OCI-LY3 (cell line): Measurements from ENCODE around the gene CD58.

ENCODE experiments used
- EZH2phosphoT487 ChIP-seq: fragments of 200-600 bp; shearing (Covaris generic); IDR thresholded peaks from 2 replicates; pipeline ENCODE4 v1.6.1; 2018; ENCODE audit warnings: antibody characterized with exemption, mixed run types, low read depth
- TF ChIP-seq, protein P1 (sequence below): fragments of 200-600, 300-600 bp; sonication (generic); IDR thresholded peaks from 2 replicates; pipeline ENCODE4 v1.5.1; 2014; ENCODE audit warnings: antibody characterized with exemption, low read length, low read depth

DNA sequence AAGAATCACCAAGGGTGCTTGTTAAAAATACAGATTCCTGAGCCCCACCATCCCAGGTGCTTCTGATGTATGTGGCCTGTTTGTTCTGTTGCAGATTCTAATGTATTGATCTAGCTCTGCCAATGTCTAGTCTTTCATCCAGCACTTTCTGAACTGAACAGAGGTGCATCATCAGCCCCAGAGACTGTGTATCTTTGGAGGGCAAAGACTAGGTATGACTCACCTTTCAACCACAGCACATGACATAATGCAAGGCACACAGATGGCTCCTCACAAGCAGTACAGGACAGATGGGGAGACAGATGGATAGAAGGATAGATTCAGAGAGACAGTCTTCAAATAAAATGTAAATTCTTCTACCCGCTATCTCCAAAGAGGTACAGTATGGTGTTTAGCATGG is 32.3 kb downstream of the CD58 start:
- TF ChIP-seq, protein P1, sequence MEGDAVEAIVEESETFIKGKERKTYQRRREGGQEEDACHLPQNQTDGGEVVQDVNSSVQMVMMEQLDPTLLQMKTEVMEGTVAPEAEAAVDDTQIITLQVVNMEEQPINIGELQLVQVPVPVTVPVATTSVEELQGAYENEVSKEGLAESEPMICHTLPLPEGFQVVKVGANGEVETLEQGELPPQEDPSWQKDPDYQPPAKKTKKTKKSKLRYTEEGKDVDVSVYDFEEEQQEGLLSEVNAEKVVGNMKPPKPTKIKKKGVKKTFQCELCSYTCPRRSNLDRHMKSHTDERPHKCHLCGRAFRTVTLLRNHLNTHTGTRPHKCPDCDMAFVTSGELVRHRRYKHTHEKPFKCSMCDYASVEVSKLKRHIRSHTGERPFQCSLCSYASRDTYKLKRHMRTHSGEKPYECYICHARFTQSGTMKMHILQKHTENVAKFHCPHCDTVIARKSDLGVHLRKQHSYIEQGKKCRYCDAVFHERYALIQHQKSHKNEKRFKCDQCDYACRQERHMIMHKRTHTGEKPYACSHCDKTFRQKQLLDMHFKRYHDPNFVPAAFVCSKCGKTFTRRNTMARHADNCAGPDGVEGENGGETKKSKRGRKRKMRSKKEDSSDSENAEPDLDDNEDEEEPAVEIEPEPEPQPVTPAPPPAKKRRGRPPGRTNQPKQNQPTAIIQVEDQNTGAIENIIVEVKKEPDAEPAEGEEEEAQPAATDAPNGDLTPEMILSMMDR = no peak
- no peak for TF ChIP-seq EZH2phosphoT487
